ENCODE data around the gene CTSC. TPM values are rescaled to one million over a fixed set of nuclear protein-coding genes. Genes with fewer than 3 reads are reported as not detected.

CTSC gene
- total and polyA plus RNA-seq, 2 experiments from 2014 or later, result 46.0 to 47.6 TPM

GRCh38 chr11:88266157-88266556 is 71.4 kb downstream of the CTSC start:
- Histone ChIP-seq H3K36me3 (ENCODE audit: low read depth) (no peaks in the 10 kb centered on the region), H3K79me2 (ENCODE audit: insufficient read depth) (no peaks in the 10 kb centered on the region), H3K9me2 (ENCODE audit: insufficient read depth) (no peaks in the 10 kb centered on the region), H3K27ac (no peak overlapping the region), H4K20me1 (ENCODE audit: insufficient read depth) (no peaks in the 10 kb centered on the region), H3K9me3 (ENCODE audit: low read depth) (no peaks in the 10 kb centered on the region), H3F3A (ENCODE audit: insufficient read depth) (no peaks in the 10 kb centered on the region), H3K4me1 (ENCODE audit: insufficient read depth) (no peaks in the 10 kb centered on the region), H3K9ac (no peak overlapping the region), H3K27me3 (replicated peaks; ENCODE audit: insufficient read depth) (no peaks in the 10 kb centered on the region), H2AFZ (no peak overlapping the region), H3K4me2 (ENCODE audit: unreplicated experiment) (no peak overlapping the region), H3K4me3 (no peak overlapping the region)
- DNase-seq, result no peak
- in situ Hi-C loops (cut with MboI), result no loop called here
- no peak for TF ChIP-seq EZH2phosphoT487 (IDR thresholded peaks at IDR 0.05; ENCODE audit: insufficient read depth, low read depth)
- TF ChIP-seq EZH2 (IDR thresholded peaks at IDR 0.05; ENCODE audit: insufficient read depth, poor library complexity, severe bottlenecking), result no peak

- no peaks in the 10 kb centered on the region for H3K9me2 ChIP-seq (ENCODE audit: insufficient read depth)
- no peaks in the 10 kb centered on the region for H4K20me1 ChIP-seq (ENCODE audit: insufficient read depth)
- no peak overlapping the region for H2AFZ ChIP-seq
- H3K4me2 ChIP-seq (ENCODE audit: unreplicated experiment), result no peak overlapping the region
- DNase-seq, result no peak
- in situ Hi-C loops (cut with MboI), result no loop called here
- H3F3A ChIP-seq (ENCODE audit: insufficient read depth), result no peaks in the 10 kb centered on the region
- H3K27me3 ChIP-seq (replicated peaks; ENCODE audit: insufficient read depth), result no peaks in the 10 kb centered on the region
- no peak for TF ChIP-seq EZH2phosphoT487 (IDR thresholded peaks at IDR 0.05; ENCODE audit: insufficient read depth, low read depth)
- no peak for TF ChIP-seq EZH2 (IDR thresholded peaks at IDR 0.05; ENCODE audit: insufficient read depth, poor library complexity, severe bottlenecking)
- H3K4me1 ChIP-seq (ENCODE audit: insufficient read depth), result no peaks in the 10 kb centered on the region
- no peak overlapping the region for H3K9ac ChIP-seq
- H3K4me3 ChIP-seq, result no peak overlapping the region
- no peaks in the 10 kb centered on the region for H3K79me2 ChIP-seq (ENCODE audit: insufficient read depth)
- no peaks in the 10 kb centered on the region for H3K9me3 ChIP-seq (ENCODE audit: low read depth)
- H3K36me3 ChIP-seq (ENCODE audit: low read depth), result no peaks in the 10 kb centered on the region
- no peak overlapping the region for H3K27ac ChIP-seq
These were observed 78.1 kb downstream of the CTSC start for GRCh38 chr11:88259431-88259830.

GRCh38 chr11:88252208-88252607 is 85.3 kb downstream of the CTSC start:
- in situ Hi-C loops (cut with MboI), result no loop called here
- no peaks in the 10 kb centered on the region for H3K27me3 ChIP-seq (replicated peaks; ENCODE audit: insufficient read depth)
- TF ChIP-seq EZH2phosphoT487 (IDR thresholded peaks at IDR 0.05; ENCODE audit: insufficient read depth, low read depth), result no peak
- TF ChIP-seq EZH2 (IDR thresholded peaks at IDR 0.05; ENCODE audit: insufficient read depth, poor library complexity, severe bottlenecking), result no peak

GRCh38 chr11:88250566-88251242 is 86.8 kb downstream of the CTSC start:
- Histone ChIP-seq H3K9me2 (ENCODE audit: insufficient read depth) (no peaks in the 10 kb centered on the region), H3K9ac (no peak overlapping the region), H3K4me3 (no peak overlapping the region), H3K9me3 (ENCODE audit: low read depth) (no peaks in the 10 kb centered on the region), H3K4me1 (ENCODE audit: insufficient read depth) (peaks cover 9% of the 10 kb centered on the region), H4K20me1 (ENCODE audit: insufficient read depth) (no peaks in the 10 kb centered on the region), H3F3A (ENCODE audit: insufficient read depth) (no peaks in the 10 kb centered on the region), H3K4me2 (ENCODE audit: unreplicated experiment) (no peak overlapping the region), H3K36me3 (ENCODE audit: low read depth) (no peaks in the 10 kb centered on the region), H2AFZ (no peak overlapping the region), H3K79me2 (ENCODE audit: insufficient read depth) (no peaks in the 10 kb centered on the region), H3K27ac (no peak overlapping the region), H3K27me3 (replicated peaks; ENCODE audit: insufficient read depth) (no peaks in the 10 kb centered on the region)
- 40 to 46% methylated on average over 3 of the region's 3 CpGs for WGBS, 2 experiments (ENCODE audit: low coverage in 1 of 2, low lambda C conversion rate in 2 of 2, missing lambda C conversion rate in 2 of 2)
- in situ Hi-C loops (cut with MboI), result no loop called here
- no peak for TF ChIP-seq EZH2 (IDR thresholded peaks at IDR 0.05; ENCODE audit: insufficient read depth, poor library complexity, severe bottlenecking)
- TF ChIP-seq EZH2phosphoT487 (IDR thresholded peaks at IDR 0.05; ENCODE audit: insufficient read depth, low read depth), result no peak
- no peak for DNase-seq

More at GRCh38 chr11:88252208-88252607, 85.3 kb downstream of the CTSC start:
- H3K4me2 ChIP-seq (ENCODE audit: unreplicated experiment), result no peak overlapping the region
- H3K79me2 ChIP-seq (ENCODE audit: insufficient read depth), result no peaks in the 10 kb centered on the region
- H2AFZ ChIP-seq, result no peak overlapping the region
- H3K27ac ChIP-seq, result no peak overlapping the region
- H4K20me1 ChIP-seq (ENCODE audit: insufficient read depth), result no peaks in the 10 kb centered on the region
- H3K4me1 ChIP-seq (ENCODE audit: insufficient read depth), result peaks cover 2% of the 10 kb centered on the region
- H3K36me3 ChIP-seq (ENCODE audit: low read depth), result no peaks in the 10 kb centered on the region
- H3K9me3 ChIP-seq (ENCODE audit: low read depth), result no peaks in the 10 kb centered on the region
- no peaks in the 10 kb centered on the region for H3K9me2 ChIP-seq (ENCODE audit: insufficient read depth)
- no peak overlapping the region for H3K4me3 ChIP-seq
- DNase-seq, result no peak
- H3K9ac ChIP-seq, result no peak overlapping the region
- H3F3A ChIP-seq (ENCODE audit: insufficient read depth), result no peaks in the 10 kb centered on the region

GRCh38 chr11:88249706-88250105 is 87.8 kb downstream of the CTSC start:
- H3F3A ChIP-seq (ENCODE audit: insufficient read depth), result no peaks in the 10 kb centered on the region
- H2AFZ ChIP-seq, result no peak overlapping the region
- H3K27me3 ChIP-seq (replicated peaks; ENCODE audit: insufficient read depth), result no peaks in the 10 kb centered on the region
- H3K36me3 ChIP-seq (ENCODE audit: low read depth), result no peaks in the 10 kb centered on the region
- no peaks in the 10 kb centered on the region for H3K9me3 ChIP-seq (ENCODE audit: low read depth)
- H4K20me1 ChIP-seq (ENCODE audit: insufficient read depth), result no peaks in the 10 kb centered on the region
- H3K79me2 ChIP-seq (ENCODE audit: insufficient read depth), result no peaks in the 10 kb centered on the region
- 89 to 90% methylated on average over 1 of the region's 1 CpG for WGBS, 2 experiments (ENCODE audit: low coverage in 1 of 2, low lambda C conversion rate in 2 of 2, missing lambda C conversion rate in 2 of 2)
- DNase-seq, result no peak
- no peak overlapping the region for H3K27ac ChIP-seq
- no peak overlapping the region for H3K4me2 ChIP-seq (ENCODE audit: unreplicated experiment)
- H3K4me3 ChIP-seq, result no peak overlapping the region
- no peak for TF ChIP-seq EZH2 (IDR thresholded peaks at IDR 0.05; ENCODE audit: insufficient read depth, poor library complexity, severe bottlenecking)
- TF ChIP-seq EZH2phosphoT487 (IDR thresholded peaks at IDR 0.05; ENCODE audit: insufficient read depth, low read depth), result no peak
- in situ Hi-C loops (cut with MboI), result loop anchor here (25.0 kb wide), 1 partner anchor 288 kb away; no protein-coding TSS in a partner anchor
- H3K9ac ChIP-seq, result no peak overlapping the region
- peaks cover 9% of the 10 kb centered on the region for H3K4me1 ChIP-seq (ENCODE audit: insufficient read depth)
- no peaks in the 10 kb centered on the region for H3K9me2 ChIP-seq (ENCODE audit: insufficient read depth)
